ENCODE results near the gene GNG11.
"Not testable (repeated sequence)": the region's sequence is repeated elsewhere in the genome, so short reads cannot be mapped to it uniquely, and the experiment has no call there.

Gene GNG11

GRCh38 chr7:93911661-93912060, 9.9 kb upstream of the GNG11 start:
- not testable (repeated sequence) for DNase-seq

GRCh38 chr7:93913197-93913596, 8.3 kb upstream of the GNG11 start:
- no peak for DNase-seq

DNA sequence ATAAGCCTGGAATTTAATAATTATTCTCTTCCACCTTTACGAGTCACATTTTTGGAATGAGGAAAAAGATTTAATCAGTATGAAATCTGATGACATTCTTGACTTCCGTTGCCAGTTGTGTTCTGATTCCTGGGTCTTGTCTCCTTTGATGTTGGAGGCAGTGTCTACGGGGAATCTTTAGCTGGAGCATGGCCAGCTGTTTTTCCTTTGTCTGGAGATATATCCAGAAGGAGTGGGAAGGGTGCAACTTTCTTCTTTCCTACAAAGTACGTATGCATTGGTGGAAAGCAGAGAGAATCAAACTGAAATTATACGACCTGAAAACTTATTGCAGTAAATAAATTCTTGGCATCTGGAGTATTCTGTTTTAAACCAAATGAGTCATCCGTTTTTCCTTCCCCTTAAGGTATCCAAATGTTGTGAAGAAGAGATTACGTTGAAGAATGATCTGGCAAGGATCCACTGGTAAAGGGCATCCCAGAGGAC, 6.9 kb upstream of the GNG11 start:
- DNase-seq: no peak

- DNase-seq: not testable (repeated sequence)
Measured at GRCh38 chr7:93915206-93915842, 6.2 kb upstream of the GNG11 start.

- DNase-seq: not testable (repeated sequence)
Measured at GRCh38 chr7:93915888-93916287, 5.6 kb upstream of the GNG11 start.

DNA sequence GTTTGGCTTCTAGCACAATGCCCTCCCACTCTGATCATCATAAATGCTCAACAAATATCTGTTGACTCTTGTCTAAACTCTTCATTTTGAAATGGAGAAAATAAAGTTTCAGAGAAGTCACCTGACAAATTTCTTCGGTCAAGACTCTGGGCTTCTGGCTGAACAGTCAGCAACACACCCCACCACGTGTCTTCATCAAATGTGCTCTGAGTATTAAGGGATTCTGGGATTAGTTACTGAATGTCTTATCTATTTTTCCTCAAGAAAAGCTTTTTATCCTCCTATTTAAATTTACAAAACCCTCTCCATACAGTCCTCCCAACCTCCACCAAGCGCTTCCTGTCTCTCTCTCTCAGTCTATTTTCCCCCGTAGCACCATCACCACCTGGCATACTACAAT, 5.2 kb upstream of the GNG11 start:
- not testable (repeated sequence) for DNase-seq

- no peak for DNase-seq
Measured at GRCh38 chr7:93920496-93921182, 896 bp upstream of the GNG11 start.

- DNase-seq: no peak
Measured at GRCh38 chr7:93921186-93921585, 349 bp upstream of the GNG11 start.

DNA sequence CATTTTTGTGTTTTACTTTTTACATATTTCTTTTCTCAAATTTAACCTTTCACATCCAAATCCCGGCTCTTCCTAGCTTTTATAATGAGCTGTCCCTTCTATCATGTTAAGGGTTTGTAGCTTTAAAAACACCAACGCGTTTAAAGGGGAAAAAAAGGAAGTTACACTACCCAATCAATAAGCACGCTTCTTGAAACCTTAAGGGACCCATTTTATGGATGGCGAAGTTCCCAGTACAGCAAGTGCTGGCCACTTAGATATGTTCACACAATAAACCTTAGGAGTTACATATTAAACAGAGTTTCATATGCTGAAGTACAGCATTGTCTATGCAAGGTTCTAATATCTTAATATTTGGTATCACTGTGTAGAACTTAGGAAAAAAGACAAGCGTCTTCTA, 1.8 kb downstream of the GNG11 start:
- no peak for DNase-seq

GRCh38 chr7:93923942-93924341, 2.4 kb downstream of the GNG11 start:
- no peak for DNase-seq

DNA sequence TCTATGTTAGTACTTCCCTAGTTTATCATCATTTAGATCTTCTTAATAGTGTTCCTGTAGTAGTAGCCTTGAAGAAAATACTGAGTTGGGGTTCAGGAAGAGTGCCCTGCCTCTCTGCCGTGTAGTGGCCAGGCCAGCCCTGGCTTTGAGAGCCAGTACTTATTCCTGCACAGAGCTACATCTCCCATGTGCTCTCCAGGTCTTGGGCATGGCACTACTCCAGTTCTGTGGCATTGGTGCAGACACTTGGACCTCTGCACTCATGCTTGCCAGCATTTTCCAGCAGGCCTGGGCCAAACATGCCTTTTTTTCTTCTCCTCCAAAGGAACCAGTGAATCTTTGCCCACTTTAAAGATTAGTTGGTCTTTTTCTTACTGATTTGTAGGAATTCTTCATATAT, 5.3 kb downstream of the GNG11 start:
- no peak for DNase-seq

DNA sequence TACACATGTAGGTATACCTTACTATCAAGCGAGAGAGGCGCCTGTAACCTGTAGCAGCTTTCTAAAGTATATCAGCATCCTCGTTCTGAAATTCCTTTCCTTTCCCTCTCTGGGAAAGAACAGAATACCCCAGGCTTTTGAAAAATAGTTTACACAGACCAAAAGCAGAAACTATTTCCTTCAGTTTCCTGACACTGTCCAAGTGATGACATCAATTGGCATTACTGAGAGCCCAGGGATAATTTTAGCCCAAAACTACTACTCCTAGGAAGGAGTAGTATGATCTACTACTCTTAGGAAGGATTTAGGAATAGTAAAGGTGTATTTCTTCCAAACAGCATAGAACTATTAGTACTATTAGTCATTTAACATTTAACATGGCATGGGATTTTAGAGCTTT, 6.0 kb downstream of the GNG11 start:
- no peak for DNase-seq

DNA sequence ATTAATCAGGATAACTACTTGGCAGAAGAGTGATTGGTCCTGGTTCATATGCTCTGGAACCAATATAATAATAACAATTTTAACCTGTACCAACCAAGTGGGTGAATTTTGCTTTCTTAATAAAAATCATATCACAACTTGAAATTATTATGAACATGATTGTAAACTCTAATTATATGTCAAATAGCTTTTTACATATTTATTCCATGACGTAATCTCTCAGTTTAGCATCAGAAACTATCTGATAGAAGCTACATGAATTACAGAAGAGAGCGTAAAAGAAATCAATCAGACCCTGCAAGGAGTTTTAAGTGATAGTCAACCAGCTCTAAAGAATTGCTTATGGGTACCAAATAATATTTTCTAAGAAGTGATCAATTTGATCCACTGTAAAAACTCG, 10.1 kb downstream of the GNG11 start:
- DNase-seq: no peak

DNA sequence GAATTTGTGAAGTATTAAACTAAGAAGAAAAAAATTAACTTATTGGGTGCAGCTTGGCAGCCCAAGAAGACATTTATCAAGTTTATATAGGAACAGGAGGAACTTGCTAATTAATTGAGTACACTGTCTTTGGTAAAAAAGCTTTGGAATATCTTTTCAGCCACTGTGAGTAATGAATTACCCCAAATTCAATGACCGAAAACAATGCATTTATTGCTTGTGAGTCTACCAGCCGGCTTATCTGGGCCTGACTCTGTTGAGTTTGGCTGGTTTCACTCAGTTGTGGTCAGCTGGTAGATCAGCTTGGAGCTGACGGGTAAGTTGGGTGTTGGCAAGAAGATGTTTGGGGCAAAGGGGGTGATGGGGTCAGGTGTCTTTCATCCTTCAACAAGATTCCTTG, 11.6 kb downstream of the GNG11 start:
- DNase-seq: no peak

DNA sequence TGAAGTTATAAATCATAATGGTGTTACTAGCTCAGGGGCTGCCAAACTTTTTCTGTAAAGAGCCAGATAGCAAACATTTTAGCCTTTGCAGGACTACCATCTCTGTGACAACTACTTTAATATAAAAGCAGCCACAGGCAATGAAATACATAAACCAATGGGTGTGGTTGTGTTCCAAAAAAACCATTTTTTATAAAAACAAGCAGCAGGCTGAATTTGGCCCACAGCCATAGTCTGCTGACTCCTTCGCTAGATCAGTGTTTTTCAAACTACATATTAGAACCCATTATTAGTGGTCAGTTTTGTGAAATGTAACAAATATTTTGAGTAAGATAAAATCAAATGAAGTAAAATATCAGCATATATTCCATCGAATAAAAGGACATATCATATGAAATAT, 13.6 kb downstream of the GNG11 start:
- DNase-seq: no peak

- no peak for DNase-seq
Measured at GRCh38 chr7:93937818-93938217, 16.3 kb downstream of the GNG11 start.

GRCh38 chr7:93938293-93938692, 16.8 kb downstream of the GNG11 start:
- DNase-seq: no peak

DNA sequence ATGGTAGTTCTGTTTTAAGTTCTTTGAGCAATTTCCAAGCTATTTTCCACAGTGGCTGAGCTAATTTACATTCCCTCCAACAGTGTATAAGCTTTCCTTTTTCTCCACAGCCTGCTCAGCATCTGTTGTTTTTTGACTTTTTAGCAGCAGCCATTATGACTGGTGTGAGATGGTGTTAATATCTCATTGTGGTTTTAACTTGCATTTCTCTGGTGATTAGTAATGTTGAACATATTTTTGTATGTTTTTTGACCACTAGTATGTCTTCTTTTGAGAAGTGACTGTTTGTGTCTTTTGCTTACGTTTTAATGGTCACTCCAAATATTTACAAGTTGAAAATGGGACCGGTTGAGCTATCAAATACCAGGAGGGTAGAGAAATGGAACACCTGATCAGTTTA, 20.4 kb downstream of the GNG11 start:
- no peak for DNase-seq

DNA sequence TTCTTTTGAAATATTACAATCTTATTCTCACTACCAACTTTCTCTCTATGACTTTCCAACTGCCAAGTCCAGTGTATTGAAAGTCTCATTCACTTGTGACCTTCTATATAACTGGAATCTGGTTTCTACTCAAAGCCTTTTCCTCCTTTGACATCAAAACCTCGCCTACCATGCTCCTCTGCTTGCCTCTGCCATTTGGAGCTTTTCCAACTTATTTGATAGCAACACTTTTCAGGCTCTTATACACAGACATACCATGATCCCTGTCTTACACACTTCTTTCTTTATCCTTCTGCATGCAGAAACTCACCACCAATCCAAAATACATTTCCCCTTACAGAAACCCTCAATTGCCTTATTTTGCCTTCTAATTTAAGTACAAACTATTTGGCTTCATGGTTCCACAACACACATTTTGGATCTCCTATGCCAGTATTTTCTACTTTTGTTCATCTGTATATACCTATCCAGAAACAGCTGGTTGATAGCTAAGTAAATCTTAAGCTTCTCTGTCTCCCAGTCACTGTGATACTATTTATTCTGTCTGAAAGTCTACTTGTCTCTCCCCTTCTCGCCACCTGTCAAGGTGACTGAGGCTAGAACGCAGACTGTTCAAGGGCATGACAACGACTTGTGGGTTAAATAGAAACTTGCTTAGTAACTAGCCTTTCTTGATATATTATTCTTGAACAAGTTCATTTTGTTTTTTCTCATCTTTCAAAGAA, 22.4 kb downstream of the GNG11 start:
- no peak for DNase-seq

GRCh38 chr7:93944673-93945072, 23.1 kb downstream of the GNG11 start:
- DNase-seq: no peak

- DNase-seq: no peak
Measured at GRCh38 chr7:93945083-93945482, 23.5 kb downstream of the GNG11 start.

- no peak for DNase-seq
Measured at GRCh38 chr7:93945756-93946535, 24.4 kb downstream of the GNG11 start.

GRCh38 chr7:93948106-93948505, 26.6 kb downstream of the GNG11 start:
- DNase-seq: no peak
